HL-60 (cell line): Measurements from ENCODE around the gene IPO11.
A peak's percentile ranks its signal among the peaks of the same experiment; 100 is the strongest.

ENCODE experiments used
- DNase-seq, 2 experiments: peaks; one replicate each; pipeline ENCODE4 v3.0.0-alpha.2; 2010 to 2020; ENCODE audit warnings: low read depth in 1 of 2, low spot score in 1 of 2
- H3K27ac ChIP-seq: fragments of 250-450 bp; sonication (Bioruptor Pico); replicated peaks from 2 replicates; pipeline ENCODE4 v1.5.1; 2020; ENCODE audit warnings: mild to moderate bottlenecking, moderate library complexity
- H3K27me3 ChIP-seq: fragments of 250-450 bp; sonication (Bioruptor Pico); 2 replicates; pipeline ENCODE4 v1.5.1; 2021; ENCODE audit warnings: mild to moderate bottlenecking, moderate library complexity; ENCODE audit not compliant: insufficient read depth, poor library complexity, severe bottlenecking
- H3K4me3 ChIP-seq: replicated peaks from 2 replicates; pipeline ENCODE4 v1.5.1; 2011; ENCODE audit warnings: mild to moderate bottlenecking, control low read depth, low read length; ENCODE audit not compliant: insufficient read depth
- GABPA ChIP-seq: IDR thresholded peaks from 2 replicates; pipeline ENCODE4 v1.6.1; 2012; ENCODE audit warnings: low read depth
- POLR2AphosphoS5 ChIP-seq: IDR thresholded peaks from 2 replicates; pipeline ENCODE4 v1.6.1; 2012; ENCODE audit warnings: low read depth
- SPI1 ChIP-seq: IDR thresholded peaks from 2 replicates; pipeline ENCODE4 v1.6.1; 2012; ENCODE audit warnings: low read depth, mild to moderate bottlenecking, borderline replicate concordance
- TF ChIP-seq, protein P1 (sequence below): IDR thresholded peaks from one replicate; pipeline ENCODE4 v1.5.1; 2011; ENCODE audit warnings: low read length, control low read depth, inconsistent platforms; ENCODE audit not compliant: insufficient read depth
- TF ChIP-seq, protein P2 (sequence below): IDR thresholded peaks from 2 replicates; pipeline ENCODE4 v1.6.1; 2012; ENCODE audit warnings: low read depth; ENCODE audit not compliant: insufficient replicate concordance

Gene IPO11

DNA sequence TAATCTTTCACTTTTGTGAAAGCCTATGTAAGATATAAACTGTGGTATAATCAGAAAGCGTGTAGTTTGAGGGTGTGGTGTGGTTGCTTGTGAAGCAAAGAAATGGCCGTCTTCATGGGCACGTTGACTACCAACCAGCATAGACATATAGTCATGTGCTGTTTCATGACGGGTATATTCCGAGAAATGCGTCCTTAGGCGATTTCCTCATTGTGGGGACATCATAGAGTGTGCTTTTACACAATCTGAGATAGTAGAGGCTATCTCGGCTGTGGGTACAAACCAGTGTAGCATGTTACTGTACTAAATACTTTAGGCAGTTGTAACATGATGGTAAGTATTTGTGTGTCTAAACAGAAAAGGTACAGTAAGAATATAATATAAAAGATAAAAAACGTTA lies 86.4 kb downstream of the IPO11 start:
- no peak for TF ChIP-seq GABPA
- no peak for TF ChIP-seq POLR2AphosphoS5
- TF ChIP-seq, protein P1, sequence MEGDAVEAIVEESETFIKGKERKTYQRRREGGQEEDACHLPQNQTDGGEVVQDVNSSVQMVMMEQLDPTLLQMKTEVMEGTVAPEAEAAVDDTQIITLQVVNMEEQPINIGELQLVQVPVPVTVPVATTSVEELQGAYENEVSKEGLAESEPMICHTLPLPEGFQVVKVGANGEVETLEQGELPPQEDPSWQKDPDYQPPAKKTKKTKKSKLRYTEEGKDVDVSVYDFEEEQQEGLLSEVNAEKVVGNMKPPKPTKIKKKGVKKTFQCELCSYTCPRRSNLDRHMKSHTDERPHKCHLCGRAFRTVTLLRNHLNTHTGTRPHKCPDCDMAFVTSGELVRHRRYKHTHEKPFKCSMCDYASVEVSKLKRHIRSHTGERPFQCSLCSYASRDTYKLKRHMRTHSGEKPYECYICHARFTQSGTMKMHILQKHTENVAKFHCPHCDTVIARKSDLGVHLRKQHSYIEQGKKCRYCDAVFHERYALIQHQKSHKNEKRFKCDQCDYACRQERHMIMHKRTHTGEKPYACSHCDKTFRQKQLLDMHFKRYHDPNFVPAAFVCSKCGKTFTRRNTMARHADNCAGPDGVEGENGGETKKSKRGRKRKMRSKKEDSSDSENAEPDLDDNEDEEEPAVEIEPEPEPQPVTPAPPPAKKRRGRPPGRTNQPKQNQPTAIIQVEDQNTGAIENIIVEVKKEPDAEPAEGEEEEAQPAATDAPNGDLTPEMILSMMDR: no peak
- TF ChIP-seq SPI1: no peak
- TF ChIP-seq, protein P2, sequence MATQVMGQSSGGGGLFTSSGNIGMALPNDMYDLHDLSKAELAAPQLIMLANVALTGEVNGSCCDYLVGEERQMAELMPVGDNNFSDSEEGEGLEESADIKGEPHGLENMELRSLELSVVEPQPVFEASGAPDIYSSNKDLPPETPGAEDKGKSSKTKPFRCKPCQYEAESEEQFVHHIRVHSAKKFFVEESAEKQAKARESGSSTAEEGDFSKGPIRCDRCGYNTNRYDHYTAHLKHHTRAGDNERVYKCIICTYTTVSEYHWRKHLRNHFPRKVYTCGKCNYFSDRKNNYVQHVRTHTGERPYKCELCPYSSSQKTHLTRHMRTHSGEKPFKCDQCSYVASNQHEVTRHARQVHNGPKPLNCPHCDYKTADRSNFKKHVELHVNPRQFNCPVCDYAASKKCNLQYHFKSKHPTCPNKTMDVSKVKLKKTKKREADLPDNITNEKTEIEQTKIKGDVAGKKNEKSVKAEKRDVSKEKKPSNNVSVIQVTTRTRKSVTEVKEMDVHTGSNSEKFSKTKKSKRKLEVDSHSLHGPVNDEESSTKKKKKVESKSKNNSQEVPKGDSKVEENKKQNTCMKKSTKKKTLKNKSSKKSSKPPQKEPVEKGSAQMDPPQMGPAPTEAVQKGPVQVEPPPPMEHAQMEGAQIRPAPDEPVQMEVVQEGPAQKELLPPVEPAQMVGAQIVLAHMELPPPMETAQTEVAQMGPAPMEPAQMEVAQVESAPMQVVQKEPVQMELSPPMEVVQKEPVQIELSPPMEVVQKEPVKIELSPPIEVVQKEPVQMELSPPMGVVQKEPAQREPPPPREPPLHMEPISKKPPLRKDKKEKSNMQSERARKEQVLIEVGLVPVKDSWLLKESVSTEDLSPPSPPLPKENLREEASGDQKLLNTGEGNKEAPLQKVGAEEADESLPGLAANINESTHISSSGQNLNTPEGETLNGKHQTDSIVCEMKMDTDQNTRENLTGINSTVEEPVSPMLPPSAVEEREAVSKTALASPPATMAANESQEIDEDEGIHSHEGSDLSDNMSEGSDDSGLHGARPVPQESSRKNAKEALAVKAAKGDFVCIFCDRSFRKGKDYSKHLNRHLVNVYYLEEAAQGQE: no peak

DNA sequence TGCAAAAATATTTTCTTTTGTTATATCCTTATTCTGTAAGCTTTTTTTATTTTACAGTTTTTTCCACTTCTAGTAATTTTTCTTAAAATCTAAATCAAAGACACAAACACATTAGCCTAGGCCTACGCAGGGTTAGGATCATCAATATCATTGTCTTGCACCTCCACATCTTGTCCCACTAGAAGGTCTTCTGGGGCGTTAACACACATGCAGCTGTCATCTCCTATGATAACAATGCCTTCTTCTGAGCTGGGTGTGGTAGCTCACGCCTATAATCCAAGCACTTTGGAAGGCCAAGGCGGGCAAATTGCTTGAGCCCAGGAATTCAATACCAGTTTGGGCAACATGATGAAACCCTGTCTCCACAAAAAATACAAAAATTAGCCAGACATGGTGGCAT lies 87.2 kb downstream of the IPO11 start:
- Histone ChIP-seq H3K27me3 (no peaks in the 10 kb centered on the region), H3K4me3 (no peak overlapping the region), H3K27ac (no peak overlapping the region)
- DNase-seq: no peak
- TF ChIP-seq SPI1: no peak
- TF ChIP-seq GABPA: no peak
- TF ChIP-seq POLR2AphosphoS5: no peak
- TF ChIP-seq, protein P2: no peak
- TF ChIP-seq, protein P1: no peak

More for the DNA sequence above, 86.4 kb downstream of the IPO11 start:
- Histone ChIP-seq H3K27me3 (no peaks in the 10 kb centered on the region), H3K4me3 (no peak overlapping the region), H3K27ac (no peak overlapping the region)
- no peak for DNase-seq

DNA sequence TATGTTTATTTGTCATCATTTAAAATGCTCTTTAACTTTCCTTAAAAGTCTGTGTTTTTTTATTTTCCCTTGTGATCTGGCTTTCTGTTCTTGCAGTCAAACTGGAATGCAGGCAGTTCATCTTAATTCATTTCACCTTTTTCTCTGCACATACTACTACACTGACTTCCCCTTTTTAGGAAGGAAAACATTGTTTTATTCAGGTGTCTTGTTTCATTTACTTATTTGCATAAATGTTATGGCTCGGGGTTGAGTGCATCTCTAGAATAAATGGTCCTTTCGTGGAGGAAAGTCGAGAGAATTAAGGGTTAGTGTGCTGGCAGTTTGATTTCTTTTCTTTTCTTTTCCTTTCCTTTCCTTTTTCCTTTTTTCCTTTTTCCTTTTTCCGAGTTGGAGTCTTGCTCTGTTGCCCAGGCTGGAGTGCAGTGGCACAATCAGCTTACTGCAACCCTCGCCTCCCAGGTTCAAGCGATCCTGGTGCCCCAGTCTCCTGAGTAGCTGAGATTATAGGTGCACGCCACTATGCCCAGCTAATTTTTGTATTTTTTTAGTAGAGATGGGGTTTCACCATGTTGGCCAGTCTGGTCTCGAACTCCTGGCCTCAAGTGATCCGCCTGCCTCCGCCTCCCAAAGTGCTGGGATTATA lies 90.0 kb downstream of the IPO11 start:
- Histone ChIP-seq H3K27me3 (no peaks in the 10 kb centered on the region), H3K27ac (no peak overlapping the region), H3K4me3 (no peak overlapping the region)
- no peak for DNase-seq
- TF ChIP-seq SPI1: peak; percentile 44; the same call in 1 of the 2 replicates
- TF ChIP-seq, protein P1: no peak

DNA sequence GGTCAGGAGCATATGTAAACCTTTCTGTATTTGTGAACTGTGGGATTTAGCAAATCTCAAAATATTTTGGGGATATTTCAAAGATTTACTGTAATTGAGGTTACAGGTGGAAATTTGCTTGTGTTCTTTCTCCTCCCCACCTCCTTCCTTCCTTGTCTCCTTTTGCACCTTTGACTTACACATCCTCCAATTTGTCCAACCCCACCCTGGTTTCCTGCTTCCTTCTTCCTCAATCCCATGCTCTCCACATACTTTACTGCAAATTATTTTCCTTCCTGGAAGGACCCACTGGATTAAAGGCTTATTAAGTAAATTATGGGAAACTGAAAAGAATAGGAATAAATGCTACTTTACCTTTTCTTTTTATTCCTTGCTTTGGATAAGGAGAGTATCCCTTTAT lies 91.6 kb downstream of the IPO11 start:
- Histone ChIP-seq H3K27ac (no peak overlapping the region), H3K4me3 (no peak overlapping the region), H3K27me3 (no peaks in the 10 kb centered on the region)
- DNase-seq: no peak
- no peak for TF ChIP-seq POLR2AphosphoS5
- TF ChIP-seq, protein P2: no peak
- TF ChIP-seq SPI1: no peak
- no peak for TF ChIP-seq GABPA
- TF ChIP-seq, protein P1: no peak
